CD4-positive, alpha-beta T cell treated with Interleukin-6 for 4 hours (primary cell): ENCODE data around the gene RGS14.
A peak's percentile ranks its signal among the peaks of the same experiment; 100 is the strongest.
"Not testable (repeated sequence)": the region's sequence is repeated elsewhere in the genome, so short reads cannot be mapped to it uniquely, and the experiment has no call there.

Experiments used
- DNase-seq: peaks from one replicate; pipeline ENCODE4 v3.0.0-alpha.2; 2020; ENCODE audit warnings: mixed read lengths

The RGS14 gene

DNA sequence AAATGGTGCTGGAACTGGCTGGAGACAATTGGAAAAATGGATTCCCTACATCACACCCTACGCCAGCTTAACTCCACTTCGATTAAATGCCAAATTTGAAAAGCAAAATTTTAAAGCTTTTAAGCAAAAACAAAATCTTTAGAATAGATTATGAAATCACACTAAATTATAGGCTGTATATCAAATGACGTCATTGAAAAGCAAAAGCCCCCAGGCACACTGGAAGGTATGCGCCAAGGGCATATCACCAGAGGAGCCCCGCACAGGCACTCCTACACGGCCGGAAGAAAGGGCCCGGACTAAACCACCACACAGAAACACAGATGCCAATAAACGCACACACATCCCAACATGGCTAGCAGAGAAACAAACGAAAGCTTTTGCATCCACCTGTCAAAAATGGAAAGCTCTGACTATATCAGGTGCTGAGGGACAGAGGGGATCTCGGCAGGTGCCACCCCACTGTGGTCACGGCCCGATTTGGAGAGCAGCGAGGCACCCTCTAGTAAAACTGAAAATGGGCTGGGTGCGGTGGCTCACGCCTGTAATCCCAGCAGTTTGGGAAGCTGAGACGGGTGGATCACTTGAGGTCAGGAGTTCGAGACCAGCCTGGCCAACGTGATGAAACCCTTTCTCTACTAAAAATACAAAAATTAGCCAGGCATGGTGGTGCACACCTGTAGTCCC, 29.0 kb upstream of the RGS14 start:
- DNase-seq = no peak

GRCh38 chr5:177329883-177330282, 27.8 kb upstream of the RGS14 start:
- DNase-seq = no peak

DNA sequence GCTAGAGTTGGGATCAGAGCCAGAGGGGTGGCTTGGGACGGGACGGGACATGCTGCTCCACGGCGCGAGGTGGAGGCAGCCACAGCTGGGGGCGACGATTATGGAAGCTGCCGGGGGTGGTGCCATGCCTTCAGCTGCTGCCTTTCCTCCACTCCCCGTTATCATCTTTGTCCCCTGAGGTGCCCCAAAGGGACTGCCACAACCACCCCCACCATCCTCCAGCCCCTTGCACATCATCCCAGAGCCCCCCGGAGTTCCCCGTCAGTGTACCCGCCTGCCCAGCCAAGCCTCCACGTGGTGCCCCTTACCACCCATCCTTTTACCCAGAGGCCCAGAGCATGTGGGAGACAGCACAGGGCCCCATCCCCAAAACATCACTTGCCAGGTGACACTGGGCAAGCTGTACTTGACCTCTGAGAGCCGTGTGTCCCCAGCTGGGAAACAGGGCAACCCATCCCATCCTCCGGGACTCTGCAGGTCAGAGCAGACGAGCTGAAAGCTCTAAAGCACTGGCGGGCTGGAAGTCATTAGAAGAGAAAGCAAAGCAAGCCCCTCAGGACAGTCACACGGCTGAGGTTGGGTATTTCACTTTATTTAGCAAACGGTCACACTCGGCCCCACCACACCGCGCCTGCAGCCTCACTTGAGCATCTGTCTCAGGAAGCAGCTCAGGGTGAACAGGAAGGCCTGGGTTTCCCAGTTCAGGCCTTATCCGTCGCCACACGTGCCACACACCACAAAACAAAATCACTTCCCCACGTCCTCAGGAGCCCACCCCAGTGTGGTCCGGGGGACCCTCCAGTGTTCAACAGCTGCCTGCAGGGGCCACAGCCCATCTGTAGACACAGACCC, 26.5 kb upstream of the RGS14 start:
- DNase-seq = no peak

GRCh38 chr5:177332031-177332895, 25.5 kb upstream of the RGS14 start:
- DNase-seq = no peak

- DNase-seq = no peak
Observed at GRCh38 chr5:177332896-177333260, 24.8 kb upstream of the RGS14 start.

DNA sequence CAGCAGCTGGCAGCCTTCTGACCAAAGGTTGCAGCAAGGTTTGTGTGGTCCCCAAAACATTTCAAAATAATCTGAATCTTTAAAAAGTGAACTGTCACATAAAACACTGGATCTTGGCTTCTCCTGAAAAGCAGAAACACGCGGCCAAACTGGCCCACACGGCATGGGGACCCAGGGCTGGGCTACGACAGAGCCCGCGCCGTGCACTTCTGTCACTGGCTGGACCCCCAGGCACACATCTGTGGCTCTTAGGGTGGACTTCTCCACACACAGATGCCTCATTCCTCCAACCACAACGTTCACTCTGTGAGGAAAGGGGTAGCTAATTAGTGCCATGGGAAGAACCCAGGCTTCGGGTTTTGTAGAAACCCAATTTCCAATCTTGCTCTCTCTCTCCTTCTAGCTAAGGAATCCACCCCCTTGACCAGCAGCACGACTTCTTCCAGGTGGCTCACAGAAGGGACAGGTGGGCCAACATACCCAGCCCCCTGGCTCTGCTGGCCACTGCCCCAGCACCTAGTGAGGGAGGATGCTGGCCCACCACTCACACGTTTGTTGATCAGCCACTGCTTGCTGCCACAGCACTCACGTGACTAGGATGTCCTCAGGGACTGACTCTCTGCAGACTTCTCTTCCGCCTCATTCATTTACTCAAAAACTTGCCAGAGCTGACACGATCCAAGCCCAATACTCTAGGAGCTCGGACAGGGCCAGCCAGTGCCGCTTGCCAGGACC, 24.1 kb upstream of the RGS14 start:
- DNase-seq = no peak

GRCh38 chr5:177334155-177334551, 23.6 kb upstream of the RGS14 start:
- DNase-seq = no peak

- DNase-seq = no peak
Observed at GRCh38 chr5:177334781-177335700, 22.7 kb upstream of the RGS14 start.

DNA sequence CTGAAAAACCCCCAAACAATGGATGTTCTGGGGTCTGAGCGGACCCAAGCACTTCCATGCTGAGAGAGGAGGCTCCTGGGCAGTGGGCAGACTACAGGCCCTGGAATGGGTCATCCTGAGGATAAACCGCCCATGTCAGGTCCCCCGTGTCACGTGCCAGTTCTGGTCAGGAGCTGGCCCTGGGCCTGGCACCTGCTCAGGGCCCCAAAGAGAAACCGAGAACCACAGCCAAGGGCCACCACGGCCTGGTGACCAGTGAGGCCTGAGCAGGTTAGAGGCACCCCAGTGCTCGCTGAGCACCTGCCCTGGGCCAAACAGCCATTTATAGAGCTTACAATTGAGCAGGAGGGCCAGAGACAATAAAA, 22.0 kb upstream of the RGS14 start:
- DNase-seq = no peak

DNA sequence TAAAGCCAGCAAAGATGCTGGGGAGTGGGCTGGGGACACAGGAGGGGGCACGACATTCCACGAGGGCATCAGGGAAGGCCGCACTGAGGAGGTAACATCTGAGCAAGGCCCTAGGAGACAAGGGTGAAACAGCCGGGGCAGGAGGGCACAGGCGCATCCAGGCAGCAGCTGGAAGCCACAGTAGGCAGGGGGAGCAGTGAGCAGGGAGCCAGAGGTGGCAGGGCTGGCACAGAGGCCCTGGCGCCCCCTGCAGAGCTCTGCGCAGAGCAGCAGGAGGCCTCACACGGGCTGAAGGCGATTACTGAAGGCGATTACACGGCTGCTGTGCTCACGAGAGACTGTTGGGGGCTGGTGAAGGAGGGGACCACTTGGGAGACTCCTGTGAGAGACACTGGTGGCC, 21.6 kb upstream of the RGS14 start:
- DNase-seq = peak; percentile 25

DNA sequence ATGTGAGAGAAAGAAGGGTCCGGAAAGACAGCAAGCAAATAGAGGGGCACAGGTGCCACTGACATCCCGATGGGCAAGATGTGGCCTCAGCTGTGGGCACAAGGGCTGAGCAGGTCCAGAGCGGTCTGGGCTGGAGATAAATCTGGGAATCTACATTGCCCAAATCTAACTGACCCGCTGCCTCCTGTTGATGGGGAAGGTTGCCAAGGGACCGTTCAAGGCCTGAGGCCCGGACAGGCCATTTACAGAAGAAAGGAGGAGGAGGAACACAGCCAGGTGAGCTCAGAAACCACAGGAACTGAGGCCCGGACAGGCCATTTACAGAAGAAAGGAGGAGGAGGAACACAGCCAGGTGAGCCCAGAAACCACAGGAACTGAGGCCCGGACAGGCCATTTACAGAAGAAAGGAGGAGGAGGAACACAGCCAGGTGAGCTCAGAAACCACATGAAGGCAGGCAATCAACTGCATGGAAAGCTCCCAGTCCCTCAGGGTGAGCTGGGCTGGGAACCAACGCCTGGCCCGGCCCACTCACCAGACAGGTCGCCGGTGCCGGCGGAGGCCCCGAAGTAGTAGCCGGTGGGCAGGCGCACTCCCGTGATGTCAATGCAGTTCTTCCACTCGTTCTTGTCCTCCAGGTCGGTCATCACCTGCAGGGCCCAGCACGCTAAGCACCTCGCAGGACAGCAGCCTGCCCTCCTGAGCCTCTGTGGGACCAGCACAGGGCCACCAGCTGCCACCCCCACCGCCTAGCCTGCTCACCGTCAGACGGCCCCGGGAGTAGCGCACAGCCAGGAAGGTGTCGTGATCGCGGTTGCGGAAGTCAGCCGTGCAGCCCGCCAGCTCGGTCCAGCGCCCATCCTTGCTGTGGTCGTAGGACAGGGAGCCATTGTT, 20.9 kb upstream of the RGS14 start:
- DNase-seq = no peak

GRCh38 chr5:177338251-177339106, 19.2 kb upstream of the RGS14 start:
- DNase-seq = no peak

DNA sequence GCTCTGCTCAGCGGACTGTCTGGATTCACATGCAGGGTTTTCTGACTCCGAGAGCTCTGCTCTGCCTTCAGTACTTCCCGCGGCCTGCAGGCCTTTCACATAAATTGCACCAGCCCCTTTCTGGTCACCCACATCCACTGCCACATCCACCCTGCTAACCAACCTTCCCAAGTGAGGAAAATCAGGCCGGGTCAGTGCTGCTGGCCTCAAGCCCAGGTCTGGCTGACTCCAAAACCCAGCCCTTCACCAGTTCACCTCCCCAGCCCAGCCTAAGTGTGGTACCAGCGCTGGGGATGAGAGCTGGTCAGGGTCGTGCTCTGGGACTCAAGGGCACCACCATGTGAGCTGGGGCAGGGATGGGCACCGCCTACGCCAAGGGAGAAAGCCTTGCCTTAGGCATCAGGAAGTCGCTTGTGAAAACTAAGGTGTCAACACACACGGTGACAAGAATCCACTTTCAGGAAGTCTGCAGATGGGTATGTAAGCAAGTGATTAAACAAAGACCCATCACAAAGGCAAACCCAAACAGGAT, 18.6 kb upstream of the RGS14 start:
- DNase-seq = no peak

- DNase-seq = not testable (repeated sequence)
Observed at GRCh38 chr5:177343000-177343399, 14.7 kb upstream of the RGS14 start.

- no peak for DNase-seq
Observed at GRCh38 chr5:177343777-177344176, 13.9 kb upstream of the RGS14 start.

DNA sequence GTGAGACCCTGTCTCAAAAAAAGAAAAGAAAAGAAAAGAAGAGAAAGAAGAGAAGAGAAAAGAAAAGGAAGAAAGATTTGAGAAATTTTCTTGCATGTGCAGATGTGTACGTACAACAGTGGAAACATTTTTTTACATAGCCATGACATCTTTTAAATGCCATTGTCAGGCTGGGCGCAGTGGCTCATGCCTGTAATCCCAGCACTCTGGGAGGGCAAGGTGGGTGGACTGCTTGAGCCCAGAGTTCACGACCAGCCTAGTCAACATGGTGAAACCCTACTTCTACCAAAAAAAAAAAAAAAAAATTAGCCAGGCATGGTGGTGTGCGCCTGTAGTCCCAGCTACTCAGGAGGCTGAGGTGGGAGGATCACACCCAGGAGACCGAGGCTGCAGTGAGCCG, 12.8 kb upstream of the RGS14 start:
- no peak for DNase-seq

DNA sequence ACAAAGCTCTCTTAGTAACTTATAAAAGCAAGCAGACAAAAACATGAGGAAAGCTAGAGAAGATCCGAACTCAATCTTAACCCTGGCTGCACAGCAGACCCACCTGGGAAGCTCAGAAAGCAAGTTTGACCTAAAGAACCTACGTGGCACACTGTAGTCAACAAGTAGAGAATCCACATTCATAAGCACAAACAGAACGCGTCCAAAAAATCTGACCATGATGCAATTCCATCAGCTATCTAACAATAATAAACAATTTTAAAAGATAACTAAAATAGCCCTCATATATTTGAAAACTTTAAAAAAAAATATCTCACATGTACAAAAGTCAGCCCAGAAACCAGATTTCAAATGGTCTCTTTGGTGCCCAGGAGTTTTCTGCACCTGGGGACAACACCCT, 10.9 kb upstream of the RGS14 start:
- no peak for DNase-seq

GRCh38 chr5:177347699-177348098, 10.0 kb upstream of the RGS14 start:
- DNase-seq = no peak

DNA sequence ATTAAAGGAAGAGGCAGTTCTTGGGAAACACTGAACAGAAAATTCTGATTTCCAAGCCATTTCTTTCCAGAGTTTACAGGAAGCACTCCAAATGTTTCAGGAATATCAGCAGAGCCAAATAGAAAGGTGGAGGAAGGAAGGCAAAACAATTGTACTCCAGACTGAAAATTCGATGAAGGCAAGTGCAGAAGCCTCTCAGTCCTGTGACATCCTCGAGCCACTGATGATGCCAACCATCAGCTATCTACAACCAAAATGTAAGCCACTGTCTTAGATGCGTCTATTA, 8.4 kb upstream of the RGS14 start:
- DNase-seq = no peak

- DNase-seq = no peak
Observed at GRCh38 chr5:177349762-177350161, 8.0 kb upstream of the RGS14 start.
